Stimulated activated CD4-positive, alpha-beta T cell treated with anti-CD3 and anti-CD28 coated beads, Interleukin-4, amount 100 ng/mL, for 4 hours (primary cell): ENCODE results near the gene SLC26A1.
"Not testable (repeated sequence)": the region's sequence is repeated elsewhere in the genome, so short reads cannot be mapped to it uniquely, and the experiment has no call there.

Experiments used
- DNase-seq, 2 experiments: peaks; one replicate each; pipeline ENCODE4 v3.0.0-alpha.2; 2020

Gene SLC26A1

GRCh38 chr4:982814-983213 lies 10.4 kb downstream of the SLC26A1 start:
- no peak for DNase-seq

DNA sequence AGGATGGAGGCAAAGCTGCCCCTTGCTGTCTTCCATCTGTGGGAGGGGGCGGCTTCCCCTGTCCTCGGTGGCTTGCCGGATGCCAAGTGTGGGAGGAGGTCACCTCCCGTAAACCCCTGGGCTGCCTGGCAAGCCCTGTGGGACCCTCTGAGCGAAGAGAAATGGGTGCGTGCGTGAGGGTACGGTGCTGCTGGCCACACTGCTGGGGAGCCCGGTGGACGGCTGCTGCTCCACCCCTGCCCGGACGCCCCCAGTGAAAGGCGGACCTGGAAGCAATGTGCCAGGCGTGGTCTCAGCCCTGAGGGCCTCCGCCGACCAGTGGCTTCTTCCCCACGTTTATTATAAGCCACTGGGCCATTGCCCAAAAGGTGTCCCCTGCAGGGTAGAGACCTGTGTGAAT lies 10.9 kb downstream of the SLC26A1 start:
- DNase-seq, result no peak

DNA sequence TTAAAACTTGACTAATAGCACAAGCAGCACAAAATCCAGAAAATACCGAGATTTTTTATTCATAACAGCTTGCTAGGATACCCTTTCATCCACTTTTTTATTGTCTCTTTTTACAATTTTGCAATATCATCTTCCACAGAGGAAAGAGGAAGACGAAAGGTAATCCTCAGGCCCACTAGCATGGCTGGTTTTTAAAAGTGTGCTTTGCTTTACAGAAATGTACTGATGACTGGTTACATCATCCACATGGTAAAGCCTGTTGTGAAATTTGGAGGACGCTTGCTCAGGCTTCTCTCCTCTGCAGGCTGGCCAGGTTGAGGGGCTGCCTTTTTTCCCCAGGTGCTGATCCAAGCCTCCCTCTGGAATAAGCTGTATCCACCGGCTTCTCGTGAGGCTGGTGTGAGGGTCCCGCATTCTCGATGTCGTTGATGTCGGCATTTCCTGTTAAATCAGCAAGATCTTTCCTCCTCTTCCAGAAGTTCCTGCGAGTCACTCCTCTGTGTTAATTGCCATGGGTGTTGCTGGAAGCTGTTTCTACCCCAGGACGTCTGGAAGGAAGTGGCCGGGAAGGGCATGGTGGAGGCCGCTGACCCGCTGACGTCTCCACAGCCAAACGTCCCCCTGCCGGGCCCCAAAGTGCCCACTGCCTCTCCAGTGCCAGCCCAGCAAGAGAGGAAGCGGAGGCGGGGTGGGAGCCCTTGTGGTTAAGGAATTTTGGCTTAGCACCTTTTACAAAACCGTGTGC lies 14.1 kb downstream of the SLC26A1 start:
- no peak for DNase-seq

DNA sequence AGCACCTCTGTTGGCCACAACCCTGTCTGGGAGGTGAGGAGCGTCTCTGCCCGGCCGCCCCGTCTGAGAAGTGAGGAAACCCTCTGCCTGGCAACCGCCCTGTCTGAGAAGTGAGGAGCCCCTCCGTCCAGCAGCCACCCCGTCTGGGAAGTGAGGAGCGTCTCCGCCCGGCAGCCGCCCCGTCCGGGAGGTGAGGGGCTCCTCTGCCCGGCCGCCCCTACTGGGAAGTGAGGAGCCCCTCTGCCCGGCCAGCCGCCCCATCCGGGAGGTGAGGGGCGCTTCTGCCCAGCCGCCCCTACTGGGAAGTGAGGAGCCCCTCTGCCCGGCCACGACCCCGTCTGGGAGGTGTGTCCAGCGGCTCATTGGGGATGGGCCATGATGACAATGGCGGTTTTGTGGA lies 17.2 kb downstream of the SLC26A1 start:
- DNase-seq, result not testable (repeated sequence)

- no peak for DNase-seq
Observed at GRCh38 chr4:974668-975067, 18.5 kb downstream of the SLC26A1 start.

GRCh38 chr4:973431-974397 lies 19.5 kb downstream of the SLC26A1 start, which contains the start of gene DGKQ:
TSS of gene DGKQ (minus strand) at chr4:973569. CDS start at chr4:973482, 87 bp downstream.
- DNase-seq, result peak; percentile 85 to 90

- peak; percentile 61 to 84 for DNase-seq
Observed at GRCh38 chr4:972651-973424, 20.4 kb downstream of the SLC26A1 start.

- DNase-seq, result no peak
Observed at GRCh38 chr4:971666-972500, 21.3 kb downstream of the SLC26A1 start.

DNA sequence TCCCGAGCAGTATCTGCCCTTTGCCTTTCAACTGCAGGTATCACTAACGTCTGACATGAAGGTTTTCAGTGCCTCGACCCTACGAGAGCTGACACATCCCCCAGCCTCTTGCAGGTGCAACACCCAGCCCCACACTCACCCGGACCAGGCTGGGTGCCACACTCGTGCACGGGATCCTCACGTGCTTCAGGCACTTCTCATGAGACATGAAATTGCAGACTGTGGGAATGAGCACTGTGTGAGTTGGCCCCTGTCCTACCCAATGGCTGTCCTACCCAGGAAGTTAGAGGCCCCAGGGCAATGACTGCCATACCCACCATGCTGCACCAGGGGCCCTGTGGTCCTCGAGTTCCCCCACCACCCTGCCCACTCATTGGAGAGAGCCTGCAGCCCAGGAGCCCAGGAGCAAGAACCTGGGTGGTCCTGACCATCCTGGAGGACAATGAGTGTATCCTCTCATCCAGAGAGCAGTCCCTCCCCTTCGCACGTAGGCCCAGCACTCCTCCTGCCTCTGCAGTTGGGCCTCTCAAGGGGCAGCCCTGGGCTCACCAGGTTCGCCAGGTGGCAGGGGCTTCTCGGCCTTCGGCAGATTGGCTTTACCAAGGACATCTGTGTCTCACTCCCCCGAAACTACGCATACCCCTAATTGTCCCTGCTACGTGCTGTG lies 22.2 kb downstream of the SLC26A1 start:
- DNase-seq, result no peak

DNA sequence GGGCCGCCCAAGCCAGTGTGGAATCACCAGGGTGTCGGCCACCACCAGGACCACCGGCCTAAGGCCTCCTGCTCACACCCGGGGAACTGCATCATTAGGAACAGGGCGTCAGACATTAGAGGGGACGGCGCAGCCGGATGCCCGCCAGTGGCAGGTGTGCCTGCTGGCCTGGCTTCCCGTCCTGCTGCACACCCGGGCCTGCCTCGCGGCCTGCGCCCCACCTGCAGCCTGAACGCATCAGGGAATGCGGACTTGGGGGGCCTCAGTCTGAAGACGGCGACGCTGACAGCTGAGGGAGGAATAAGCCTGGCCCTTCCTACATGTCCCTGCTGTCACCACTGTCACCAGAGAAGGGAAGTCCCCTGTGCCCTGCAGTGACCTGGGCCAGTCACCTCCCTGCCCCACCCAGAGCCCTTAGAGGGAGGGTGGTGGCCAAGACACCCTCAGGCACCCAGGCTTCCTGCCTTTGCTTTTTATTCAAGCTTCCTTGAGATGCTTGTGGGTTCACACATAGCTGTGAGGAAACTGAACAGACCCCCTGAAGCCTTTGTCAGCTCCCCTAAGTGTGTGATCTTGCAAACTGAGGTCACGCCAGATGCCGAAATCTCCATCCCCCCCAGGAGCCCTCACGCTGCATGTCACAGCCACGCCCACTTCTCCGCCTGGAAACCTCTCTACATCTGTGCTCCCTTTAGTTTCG lies 23.0 kb downstream of the SLC26A1 start:
- DNase-seq, result no peak

GRCh38 chr4:968621-969394 lies 24.4 kb downstream of the SLC26A1 start:
- no peak for DNase-seq

GRCh38 chr4:968221-968620 lies 25.0 kb downstream of the SLC26A1 start:
- no peak for DNase-seq

- no peak for DNase-seq
Observed at GRCh38 chr4:967113-968104, 25.8 kb downstream of the SLC26A1 start.

DNA sequence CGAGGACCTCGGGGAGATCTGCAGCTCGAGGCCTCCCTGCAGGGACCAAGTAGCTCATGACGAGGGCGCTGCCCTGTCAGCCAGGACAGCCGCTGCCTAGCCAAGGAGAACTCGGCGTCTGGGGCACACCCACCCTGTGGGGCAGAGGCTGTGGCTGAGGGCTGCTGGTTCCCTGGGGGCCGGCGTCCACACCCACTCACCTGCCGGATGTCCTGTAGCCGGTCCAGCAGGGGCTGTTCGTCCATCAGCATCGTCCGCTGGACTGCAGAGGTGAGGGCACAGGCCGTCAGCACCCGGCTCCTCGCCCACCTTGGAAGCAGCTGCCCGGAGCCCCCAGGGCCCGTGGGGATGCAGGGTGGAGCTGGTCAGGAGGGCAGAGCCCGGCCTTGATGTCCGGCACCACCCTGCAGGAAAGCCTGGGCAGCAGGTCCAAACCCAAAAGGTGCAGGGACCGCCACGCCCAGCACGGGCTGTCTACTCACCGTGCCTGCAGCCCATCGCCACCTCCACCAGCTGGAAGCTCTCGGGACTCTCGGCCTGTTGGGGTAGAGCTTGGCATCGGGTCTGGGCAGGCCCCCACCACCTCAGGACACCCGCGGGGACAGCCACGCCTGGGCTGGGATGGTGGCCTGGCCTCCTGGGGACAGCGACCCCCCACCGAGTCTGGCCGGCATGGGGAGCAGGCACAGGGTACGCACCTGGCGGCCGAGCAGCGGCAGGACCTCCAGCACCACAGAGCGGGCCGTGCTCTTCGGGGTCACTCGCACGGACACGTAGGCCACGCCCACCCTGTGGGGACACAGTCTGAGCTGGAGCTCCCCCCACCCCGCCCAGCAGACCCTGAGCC lies 26.7 kb downstream of the SLC26A1 start:
- no peak for DNase-seq

- DNase-seq, result no peak
Observed at GRCh38 chr4:965766-966134, 27.5 kb downstream of the SLC26A1 start.

- no peak for DNase-seq
Observed at GRCh38 chr4:965048-965765, 28.0 kb downstream of the SLC26A1 start.
